ENCODE measurements around the gene MAP3K2. TPM values are rescaled to one million over a fixed set of nuclear protein-coding genes. Genes with fewer than 3 reads are reported as not detected.

The MAP3K2 gene
- polyA plus RNA-seq, 1 donor from 2014 or later: 37.0 TPM

DNA sequence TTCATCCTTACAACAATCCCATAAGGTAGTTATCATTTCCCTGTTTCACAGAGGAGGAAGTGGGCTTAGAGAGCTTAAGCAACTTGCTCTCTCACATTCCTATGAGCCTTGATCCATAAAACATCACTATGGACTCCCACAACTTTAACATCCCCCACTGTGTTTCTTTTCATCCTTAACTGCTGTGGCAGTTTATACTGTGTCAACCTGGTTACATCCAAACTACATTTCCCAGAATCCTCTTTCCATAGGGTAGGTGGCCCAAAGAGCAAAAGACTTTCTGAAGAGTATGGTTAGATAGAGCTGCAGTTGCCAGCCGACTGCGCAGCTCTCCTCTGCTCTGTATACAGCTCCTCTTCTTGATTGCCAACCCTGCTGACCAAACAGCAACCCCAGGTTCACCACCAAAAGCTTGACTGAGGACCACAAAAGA, 22.5 kb downstream of the MAP3K2 start:
- TF ChIP-seq EZH2 (IDR thresholded peaks at IDR 0.05; ENCODE audit: borderline replicate concordance, insufficient read depth, low read length, poor library complexity, severe bottlenecking): no peak
- TF ChIP-seq POLR2AphosphoS5 (IDR thresholded peaks at IDR 0.05): no peak
- TF ChIP-seq TAF1 (IDR thresholded peaks at IDR 0.05; ENCODE audit: low read depth): no peak
- no peak for TF ChIP-seq EP300 (conservative IDR thresholded peaks at IDR 0.05; ENCODE audit: poor library complexity, severe bottlenecking)
- TF ChIP-seq, protein P1, sequence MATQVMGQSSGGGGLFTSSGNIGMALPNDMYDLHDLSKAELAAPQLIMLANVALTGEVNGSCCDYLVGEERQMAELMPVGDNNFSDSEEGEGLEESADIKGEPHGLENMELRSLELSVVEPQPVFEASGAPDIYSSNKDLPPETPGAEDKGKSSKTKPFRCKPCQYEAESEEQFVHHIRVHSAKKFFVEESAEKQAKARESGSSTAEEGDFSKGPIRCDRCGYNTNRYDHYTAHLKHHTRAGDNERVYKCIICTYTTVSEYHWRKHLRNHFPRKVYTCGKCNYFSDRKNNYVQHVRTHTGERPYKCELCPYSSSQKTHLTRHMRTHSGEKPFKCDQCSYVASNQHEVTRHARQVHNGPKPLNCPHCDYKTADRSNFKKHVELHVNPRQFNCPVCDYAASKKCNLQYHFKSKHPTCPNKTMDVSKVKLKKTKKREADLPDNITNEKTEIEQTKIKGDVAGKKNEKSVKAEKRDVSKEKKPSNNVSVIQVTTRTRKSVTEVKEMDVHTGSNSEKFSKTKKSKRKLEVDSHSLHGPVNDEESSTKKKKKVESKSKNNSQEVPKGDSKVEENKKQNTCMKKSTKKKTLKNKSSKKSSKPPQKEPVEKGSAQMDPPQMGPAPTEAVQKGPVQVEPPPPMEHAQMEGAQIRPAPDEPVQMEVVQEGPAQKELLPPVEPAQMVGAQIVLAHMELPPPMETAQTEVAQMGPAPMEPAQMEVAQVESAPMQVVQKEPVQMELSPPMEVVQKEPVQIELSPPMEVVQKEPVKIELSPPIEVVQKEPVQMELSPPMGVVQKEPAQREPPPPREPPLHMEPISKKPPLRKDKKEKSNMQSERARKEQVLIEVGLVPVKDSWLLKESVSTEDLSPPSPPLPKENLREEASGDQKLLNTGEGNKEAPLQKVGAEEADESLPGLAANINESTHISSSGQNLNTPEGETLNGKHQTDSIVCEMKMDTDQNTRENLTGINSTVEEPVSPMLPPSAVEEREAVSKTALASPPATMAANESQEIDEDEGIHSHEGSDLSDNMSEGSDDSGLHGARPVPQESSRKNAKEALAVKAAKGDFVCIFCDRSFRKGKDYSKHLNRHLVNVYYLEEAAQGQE (IDR thresholded peaks at IDR 0.05; ENCODE audit: borderline replicate concordance): no peak
- TF ChIP-seq, protein P2, sequence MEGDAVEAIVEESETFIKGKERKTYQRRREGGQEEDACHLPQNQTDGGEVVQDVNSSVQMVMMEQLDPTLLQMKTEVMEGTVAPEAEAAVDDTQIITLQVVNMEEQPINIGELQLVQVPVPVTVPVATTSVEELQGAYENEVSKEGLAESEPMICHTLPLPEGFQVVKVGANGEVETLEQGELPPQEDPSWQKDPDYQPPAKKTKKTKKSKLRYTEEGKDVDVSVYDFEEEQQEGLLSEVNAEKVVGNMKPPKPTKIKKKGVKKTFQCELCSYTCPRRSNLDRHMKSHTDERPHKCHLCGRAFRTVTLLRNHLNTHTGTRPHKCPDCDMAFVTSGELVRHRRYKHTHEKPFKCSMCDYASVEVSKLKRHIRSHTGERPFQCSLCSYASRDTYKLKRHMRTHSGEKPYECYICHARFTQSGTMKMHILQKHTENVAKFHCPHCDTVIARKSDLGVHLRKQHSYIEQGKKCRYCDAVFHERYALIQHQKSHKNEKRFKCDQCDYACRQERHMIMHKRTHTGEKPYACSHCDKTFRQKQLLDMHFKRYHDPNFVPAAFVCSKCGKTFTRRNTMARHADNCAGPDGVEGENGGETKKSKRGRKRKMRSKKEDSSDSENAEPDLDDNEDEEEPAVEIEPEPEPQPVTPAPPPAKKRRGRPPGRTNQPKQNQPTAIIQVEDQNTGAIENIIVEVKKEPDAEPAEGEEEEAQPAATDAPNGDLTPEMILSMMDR (IDR thresholded peaks at IDR 0.05; ENCODE audit: poor library complexity, severe bottlenecking): no peak
- no peak for TF ChIP-seq RAD21 (conservative IDR thresholded peaks at IDR 0.05)
- no peak for TF ChIP-seq SMC3 (conservative IDR thresholded peaks at IDR 0.05; ENCODE audit: poor library complexity)
- TF ChIP-seq MXI1 (conservative IDR thresholded peaks at IDR 0.05; ENCODE audit: poor library complexity, severe bottlenecking): no peak
- H2AFZ ChIP-seq (ENCODE audit: low read depth, low read length): no peak overlapping the region
- no peaks in the 10 kb centered on the region for H3F3A ChIP-seq (ENCODE audit: insufficient read depth, low read length, poor library complexity, severe bottlenecking)
- no peaks in the 10 kb centered on the region for H3K36me3 ChIP-seq (ENCODE audit: insufficient read depth, low read length)
- H3K27ac ChIP-seq (ENCODE audit: low read length): no peak overlapping the region
- no peak overlapping the region for H3K4me3 ChIP-seq (ENCODE audit: low read length)
- H3K9me3 ChIP-seq (ENCODE audit: low read length): no peaks in the 10 kb centered on the region
- H3K9me2 ChIP-seq (ENCODE audit: insufficient read depth, low read length): no peaks in the 10 kb centered on the region
- H3K4me2 ChIP-seq (ENCODE audit: low read length): no peak overlapping the region
- no peaks in the 10 kb centered on the region for H4K20me1 ChIP-seq (ENCODE audit: insufficient read depth)
- H3K79me2 ChIP-seq (replicated peaks; ENCODE audit: insufficient read depth, low read length): peaks cover 37% of the 10 kb centered on the region
- H3K27me3 ChIP-seq (ENCODE audit: insufficient read depth, low read depth, low read length): no peaks in the 10 kb centered on the region
- H3K9ac ChIP-seq (ENCODE audit: low read length): no peak overlapping the region

DNA sequence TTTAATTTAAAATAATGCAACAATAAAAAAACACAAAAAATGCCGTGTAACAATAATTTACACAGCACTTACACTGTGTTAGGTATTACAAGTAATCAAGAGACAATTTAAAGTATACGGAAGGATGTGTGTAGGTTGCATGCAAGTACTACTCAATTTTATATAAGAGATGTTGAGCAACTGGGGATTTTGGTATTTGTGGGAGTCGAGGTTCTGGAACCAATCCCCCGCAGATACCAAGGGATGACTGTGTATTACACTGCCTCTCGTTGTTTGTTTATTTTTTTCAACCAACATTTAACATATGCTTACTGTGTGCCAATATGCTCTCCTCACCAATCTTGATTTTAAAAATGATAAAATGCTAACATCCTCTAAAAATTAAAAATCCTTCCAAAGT, 24.8 kb downstream of the MAP3K2 start:
- peaks cover 36% of the 10 kb centered on the region for H3K79me2 ChIP-seq (replicated peaks; ENCODE audit: insufficient read depth, low read length)
- TF ChIP-seq, protein P2 (IDR thresholded peaks at IDR 0.05; ENCODE audit: poor library complexity, severe bottlenecking): no peak
- TF ChIP-seq SMC3 (conservative IDR thresholded peaks at IDR 0.05; ENCODE audit: poor library complexity) (no peak), MXI1 (conservative IDR thresholded peaks at IDR 0.05; ENCODE audit: poor library complexity, severe bottlenecking) (no peak), EZH2 (IDR thresholded peaks at IDR 0.05; ENCODE audit: borderline replicate concordance, insufficient read depth, low read length, poor library complexity, severe bottlenecking) (no peak), POLR2AphosphoS5 (IDR thresholded peaks at IDR 0.05) (no peak), TAF1 (IDR thresholded peaks at IDR 0.05; ENCODE audit: low read depth) (no peak), EP300 (conservative IDR thresholded peaks at IDR 0.05; ENCODE audit: poor library complexity, severe bottlenecking) (no peak), RAD21 (conservative IDR thresholded peaks at IDR 0.05) (no peak)
- TF ChIP-seq, protein P1 (IDR thresholded peaks at IDR 0.05; ENCODE audit: borderline replicate concordance): no peak
- no peaks in the 10 kb centered on the region for H3K36me3 ChIP-seq (ENCODE audit: insufficient read depth, low read length)
- H3K9ac ChIP-seq (ENCODE audit: low read length): no peak overlapping the region
- H4K20me1 ChIP-seq (ENCODE audit: insufficient read depth): no peaks in the 10 kb centered on the region
- H3F3A ChIP-seq (ENCODE audit: insufficient read depth, low read length, poor library complexity, severe bottlenecking): no peaks in the 10 kb centered on the region
- no peak overlapping the region for H3K4me2 ChIP-seq (ENCODE audit: low read length)
- peaks cover 4% of the 10 kb centered on the region for H3K9me3 ChIP-seq (ENCODE audit: low read length)
- no peaks in the 10 kb centered on the region for H3K27me3 ChIP-seq (ENCODE audit: insufficient read depth, low read depth, low read length)
- no peak overlapping the region for H3K4me3 ChIP-seq (ENCODE audit: low read length)
- no peak overlapping the region for H3K27ac ChIP-seq (ENCODE audit: low read length)
- no peak overlapping the region for H2AFZ ChIP-seq (ENCODE audit: low read depth, low read length)
- no peaks in the 10 kb centered on the region for H3K9me2 ChIP-seq (ENCODE audit: insufficient read depth, low read length)
